K562 (cell line): ENCODE results near the gene LTN1. TPM values are rescaled to one million over a fixed set of nuclear protein-coding genes. Genes with fewer than 3 reads are reported as not detected.

Source experiments
- JUN ChIP-seq, 2 experiments: sonication (generic) in 1 of 2; formaldehyde crosslinking in 1 of 2; IDR thresholded peaks; 2 replicates each; pipeline versions ENCODE4 v1.6.1 to v1.8.0; 2012 to 2022; ENCODE audit warnings: borderline replicate concordance in 2 of 2, mild to moderate bottlenecking in 2 of 2, improper control_type of control experiment in 1 of 2, low read depth in 1 of 2, low read length in 1 of 2, missing genetic modification reagents in 1 of 2
- MEF2D ChIP-seq: conservative IDR thresholded peaks from 2 replicates; pipeline ENCODE4 v1.6.1; 2016; ENCODE audit warnings: low read depth, missing genetic modification characterization, missing compliant biosample characterization
- POLR3A ChIP-seq: IDR thresholded peaks from 2 replicates; pipeline ENCODE4 v1.6.1; 2011; ENCODE audit warnings: borderline replicate concordance, mild to moderate bottlenecking, moderate library complexity; ENCODE audit not compliant: insufficient read length, insufficient read depth; ENCODE audit errors: extremely low read depth
- RAD21 ChIP-seq, 2 experiments: fragments of 250-450 bp in 1 of 2; fragments of 450-650 bp in 1 of 2; sonication (Bioruptor Pico) in 1 of 2; formaldehyde crosslinking in 1 of 2; IDR thresholded peaks in 1 of 2; conservative IDR thresholded peaks in 1 of 2; 2 replicates each; pipeline versions ENCODE4 v1.4.0 to v1.8.0; 2020 to 2022; ENCODE audit warnings: mild to moderate bottlenecking in 2 of 2, moderate library complexity in 1 of 2
- polyA plus RNA-seq, 8 experiments: library from polyadenylated mRNA; depleted of rRNA in 4 of 8; stranded (reverse) in 5 of 8; unstranded in 3 of 8; fragments of >200 nt; fragmentation: Nextera tagmentation in 2 of 8; fragmentation: Illumina TruSeq in 1 of 8; extraction: Ambion mirVana in 2 of 8; extraction: Trizol in 1 of 8; gene quantifications; 2 replicates each; pipeline versions ENCODE4 v1.2.1 to v1.2.3, GENCODE V29; 2011 to 2014; ENCODE audit warnings: inconsistent platforms in 1 of 8, missing spikeins in 1 of 8
- total RNA-seq, 7 experiments: library from RNA; depleted of rRNA in 6 of 7; stranded (reverse); fragments of >200 nt in 6 of 7; fragmentation: Illumina TruSeq in 2 of 7; extraction: Trizol in 2 of 7; gene quantifications; 2 replicates each; pipeline versions ENCODE4 v1.2.1 to v1.2.3, GENCODE V29; 2011 to 2021; ENCODE audit warnings: low replicate concordance in 1 of 7
- TF ChIP-seq, protein P1 (sequence below): fragments of 450-650 bp; IDR thresholded peaks from 2 replicates; pipeline ENCODE4 v1.6.1; 2016; ENCODE audit warnings: mild to moderate bottlenecking, moderate library complexity
- TF ChIP-seq, protein P2 (sequence below): fragments of 250-450 bp; sonication (Bioruptor Pico); IDR thresholded peaks from 2 replicates; pipeline ENCODE4 v1.8.0; 2022; ENCODE audit warnings: inconsistent platforms
- TF ChIP-seq, protein P3 (sequence below): fragments of 450-650 bp; formaldehyde crosslinking; IDR thresholded peaks from 2 replicates; pipeline ENCODE4 v1.4.0; 2020; ENCODE audit warnings: mild to moderate bottlenecking, moderate library complexity
- TF ChIP-seq, protein P4 (sequence below): fragments of 250-450 bp; sonication (Bioruptor Pico); IDR thresholded peaks from 2 replicates; pipeline ENCODE4 v1.4.0; 2020; ENCODE audit warnings: mild to moderate bottlenecking, moderate library complexity

The LTN1 gene
- total and polyA plus RNA-seq, 9 of the 15 experiments (the other 6 are each of a cell fraction or from before 2014, with no cell fraction given): 15.7 to 49.6 (median 28.7) TPM

DNA sequence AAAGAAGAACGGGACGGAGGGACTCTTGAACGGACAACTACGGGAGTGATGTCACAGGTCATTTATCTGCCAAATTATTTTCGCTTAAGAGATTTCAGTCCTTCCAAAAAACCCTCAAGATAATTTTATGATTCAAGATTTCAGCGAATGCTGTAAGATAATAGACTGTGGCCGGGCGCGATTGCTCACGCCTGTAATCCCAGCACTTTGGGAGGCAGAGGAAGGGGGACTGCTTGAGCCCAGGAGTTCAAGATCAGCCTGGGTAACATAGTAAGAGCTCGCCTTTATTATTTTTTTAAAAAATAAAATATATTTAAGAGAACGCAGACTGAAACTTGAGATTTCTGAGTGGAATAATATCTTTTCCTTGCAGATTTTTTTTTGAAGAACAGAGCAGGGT lies 25.9 kb upstream of the LTN1 start (continued):
- TF ChIP-seq, protein P1, sequence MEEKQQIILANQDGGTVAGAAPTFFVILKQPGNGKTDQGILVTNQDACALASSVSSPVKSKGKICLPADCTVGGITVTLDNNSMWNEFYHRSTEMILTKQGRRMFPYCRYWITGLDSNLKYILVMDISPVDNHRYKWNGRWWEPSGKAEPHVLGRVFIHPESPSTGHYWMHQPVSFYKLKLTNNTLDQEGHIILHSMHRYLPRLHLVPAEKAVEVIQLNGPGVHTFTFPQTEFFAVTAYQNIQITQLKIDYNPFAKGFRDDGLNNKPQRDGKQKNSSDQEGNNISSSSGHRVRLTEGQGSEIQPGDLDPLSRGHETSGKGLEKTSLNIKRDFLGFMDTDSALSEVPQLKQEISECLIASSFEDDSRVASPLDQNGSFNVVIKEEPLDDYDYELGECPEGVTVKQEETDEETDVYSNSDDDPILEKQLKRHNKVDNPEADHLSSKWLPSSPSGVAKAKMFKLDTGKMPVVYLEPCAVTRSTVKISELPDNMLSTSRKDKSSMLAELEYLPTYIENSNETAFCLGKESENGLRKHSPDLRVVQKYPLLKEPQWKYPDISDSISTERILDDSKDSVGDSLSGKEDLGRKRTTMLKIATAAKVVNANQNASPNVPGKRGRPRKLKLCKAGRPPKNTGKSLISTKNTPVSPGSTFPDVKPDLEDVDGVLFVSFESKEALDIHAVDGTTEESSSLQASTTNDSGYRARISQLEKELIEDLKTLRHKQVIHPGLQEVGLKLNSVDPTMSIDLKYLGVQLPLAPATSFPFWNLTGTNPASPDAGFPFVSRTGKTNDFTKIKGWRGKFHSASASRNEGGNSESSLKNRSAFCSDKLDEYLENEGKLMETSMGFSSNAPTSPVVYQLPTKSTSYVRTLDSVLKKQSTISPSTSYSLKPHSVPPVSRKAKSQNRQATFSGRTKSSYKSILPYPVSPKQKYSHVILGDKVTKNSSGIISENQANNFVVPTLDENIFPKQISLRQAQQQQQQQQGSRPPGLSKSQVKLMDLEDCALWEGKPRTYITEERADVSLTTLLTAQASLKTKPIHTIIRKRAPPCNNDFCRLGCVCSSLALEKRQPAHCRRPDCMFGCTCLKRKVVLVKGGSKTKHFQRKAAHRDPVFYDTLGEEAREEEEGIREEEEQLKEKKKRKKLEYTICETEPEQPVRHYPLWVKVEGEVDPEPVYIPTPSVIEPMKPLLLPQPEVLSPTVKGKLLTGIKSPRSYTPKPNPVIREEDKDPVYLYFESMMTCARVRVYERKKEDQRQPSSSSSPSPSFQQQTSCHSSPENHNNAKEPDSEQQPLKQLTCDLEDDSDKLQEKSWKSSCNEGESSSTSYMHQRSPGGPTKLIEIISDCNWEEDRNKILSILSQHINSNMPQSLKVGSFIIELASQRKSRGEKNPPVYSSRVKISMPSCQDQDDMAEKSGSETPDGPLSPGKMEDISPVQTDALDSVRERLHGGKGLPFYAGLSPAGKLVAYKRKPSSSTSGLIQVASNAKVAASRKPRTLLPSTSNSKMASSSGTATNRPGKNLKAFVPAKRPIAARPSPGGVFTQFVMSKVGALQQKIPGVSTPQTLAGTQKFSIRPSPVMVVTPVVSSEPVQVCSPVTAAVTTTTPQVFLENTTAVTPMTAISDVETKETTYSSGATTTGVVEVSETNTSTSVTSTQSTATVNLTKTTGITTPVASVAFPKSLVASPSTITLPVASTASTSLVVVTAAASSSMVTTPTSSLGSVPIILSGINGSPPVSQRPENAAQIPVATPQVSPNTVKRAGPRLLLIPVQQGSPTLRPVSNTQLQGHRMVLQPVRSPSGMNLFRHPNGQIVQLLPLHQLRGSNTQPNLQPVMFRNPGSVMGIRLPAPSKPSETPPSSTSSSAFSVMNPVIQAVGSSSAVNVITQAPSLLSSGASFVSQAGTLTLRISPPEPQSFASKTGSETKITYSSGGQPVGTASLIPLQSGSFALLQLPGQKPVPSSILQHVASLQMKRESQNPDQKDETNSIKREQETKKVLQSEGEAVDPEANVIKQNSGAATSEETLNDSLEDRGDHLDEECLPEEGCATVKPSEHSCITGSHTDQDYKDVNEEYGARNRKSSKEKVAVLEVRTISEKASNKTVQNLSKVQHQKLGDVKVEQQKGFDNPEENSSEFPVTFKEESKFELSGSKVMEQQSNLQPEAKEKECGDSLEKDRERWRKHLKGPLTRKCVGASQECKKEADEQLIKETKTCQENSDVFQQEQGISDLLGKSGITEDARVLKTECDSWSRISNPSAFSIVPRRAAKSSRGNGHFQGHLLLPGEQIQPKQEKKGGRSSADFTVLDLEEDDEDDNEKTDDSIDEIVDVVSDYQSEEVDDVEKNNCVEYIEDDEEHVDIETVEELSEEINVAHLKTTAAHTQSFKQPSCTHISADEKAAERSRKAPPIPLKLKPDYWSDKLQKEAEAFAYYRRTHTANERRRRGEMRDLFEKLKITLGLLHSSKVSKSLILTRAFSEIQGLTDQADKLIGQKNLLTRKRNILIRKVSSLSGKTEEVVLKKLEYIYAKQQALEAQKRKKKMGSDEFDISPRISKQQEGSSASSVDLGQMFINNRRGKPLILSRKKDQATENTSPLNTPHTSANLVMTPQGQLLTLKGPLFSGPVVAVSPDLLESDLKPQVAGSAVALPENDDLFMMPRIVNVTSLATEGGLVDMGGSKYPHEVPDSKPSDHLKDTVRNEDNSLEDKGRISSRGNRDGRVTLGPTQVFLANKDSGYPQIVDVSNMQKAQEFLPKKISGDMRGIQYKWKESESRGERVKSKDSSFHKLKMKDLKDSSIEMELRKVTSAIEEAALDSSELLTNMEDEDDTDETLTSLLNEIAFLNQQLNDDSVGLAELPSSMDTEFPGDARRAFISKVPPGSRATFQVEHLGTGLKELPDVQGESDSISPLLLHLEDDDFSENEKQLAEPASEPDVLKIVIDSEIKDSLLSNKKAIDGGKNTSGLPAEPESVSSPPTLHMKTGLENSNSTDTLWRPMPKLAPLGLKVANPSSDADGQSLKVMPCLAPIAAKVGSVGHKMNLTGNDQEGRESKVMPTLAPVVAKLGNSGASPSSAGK: no peak
- TF ChIP-seq POLR3A: no peak
- no peak for TF ChIP-seq RAD21 (CRISPR knock-in tag; conservative IDR thresholded peaks at IDR 0.05 in 1 of 2, IDR thresholded peaks at IDR 0.05 in 1 of 2)
- no peak for TF ChIP-seq JUN (IDR thresholded peaks at IDR 0.05; ENCODE audit: borderline replicate concordance, low read depth, low read length)
- no peak for TF ChIP-seq JUN (CRISPR knock-in tag; IDR thresholded peaks at IDR 0.05; ENCODE audit: borderline replicate concordance)
- TF ChIP-seq MEF2D: no peak
- TF ChIP-seq, protein P2, sequence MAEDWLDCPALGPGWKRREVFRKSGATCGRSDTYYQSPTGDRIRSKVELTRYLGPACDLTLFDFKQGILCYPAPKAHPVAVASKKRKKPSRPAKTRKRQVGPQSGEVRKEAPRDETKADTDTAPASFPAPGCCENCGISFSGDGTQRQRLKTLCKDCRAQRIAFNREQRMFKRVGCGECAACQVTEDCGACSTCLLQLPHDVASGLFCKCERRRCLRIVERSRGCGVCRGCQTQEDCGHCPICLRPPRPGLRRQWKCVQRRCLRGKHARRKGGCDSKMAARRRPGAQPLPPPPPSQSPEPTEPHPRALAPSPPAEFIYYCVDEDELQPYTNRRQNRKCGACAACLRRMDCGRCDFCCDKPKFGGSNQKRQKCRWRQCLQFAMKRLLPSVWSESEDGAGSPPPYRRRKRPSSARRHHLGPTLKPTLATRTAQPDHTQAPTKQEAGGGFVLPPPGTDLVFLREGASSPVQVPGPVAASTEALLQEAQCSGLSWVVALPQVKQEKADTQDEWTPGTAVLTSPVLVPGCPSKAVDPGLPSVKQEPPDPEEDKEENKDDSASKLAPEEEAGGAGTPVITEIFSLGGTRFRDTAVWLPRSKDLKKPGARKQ (CRISPR knock-in tag): no peak
- TF ChIP-seq, protein P3, sequence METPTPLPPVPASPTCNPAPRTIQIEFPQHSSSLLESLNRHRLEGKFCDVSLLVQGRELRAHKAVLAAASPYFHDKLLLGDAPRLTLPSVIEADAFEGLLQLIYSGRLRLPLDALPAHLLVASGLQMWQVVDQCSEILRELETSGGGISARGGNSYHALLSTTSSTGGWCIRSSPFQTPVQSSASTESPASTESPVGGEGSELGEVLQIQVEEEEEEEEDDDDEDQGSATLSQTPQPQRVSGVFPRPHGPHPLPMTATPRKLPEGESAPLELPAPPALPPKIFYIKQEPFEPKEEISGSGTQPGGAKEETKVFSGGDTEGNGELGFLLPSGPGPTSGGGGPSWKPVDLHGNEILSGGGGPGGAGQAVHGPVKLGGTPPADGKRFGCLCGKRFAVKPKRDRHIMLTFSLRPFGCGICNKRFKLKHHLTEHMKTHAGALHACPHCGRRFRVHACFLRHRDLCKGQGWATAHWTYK (CRISPR knock-in tag): no peak
- TF ChIP-seq, protein P4, sequence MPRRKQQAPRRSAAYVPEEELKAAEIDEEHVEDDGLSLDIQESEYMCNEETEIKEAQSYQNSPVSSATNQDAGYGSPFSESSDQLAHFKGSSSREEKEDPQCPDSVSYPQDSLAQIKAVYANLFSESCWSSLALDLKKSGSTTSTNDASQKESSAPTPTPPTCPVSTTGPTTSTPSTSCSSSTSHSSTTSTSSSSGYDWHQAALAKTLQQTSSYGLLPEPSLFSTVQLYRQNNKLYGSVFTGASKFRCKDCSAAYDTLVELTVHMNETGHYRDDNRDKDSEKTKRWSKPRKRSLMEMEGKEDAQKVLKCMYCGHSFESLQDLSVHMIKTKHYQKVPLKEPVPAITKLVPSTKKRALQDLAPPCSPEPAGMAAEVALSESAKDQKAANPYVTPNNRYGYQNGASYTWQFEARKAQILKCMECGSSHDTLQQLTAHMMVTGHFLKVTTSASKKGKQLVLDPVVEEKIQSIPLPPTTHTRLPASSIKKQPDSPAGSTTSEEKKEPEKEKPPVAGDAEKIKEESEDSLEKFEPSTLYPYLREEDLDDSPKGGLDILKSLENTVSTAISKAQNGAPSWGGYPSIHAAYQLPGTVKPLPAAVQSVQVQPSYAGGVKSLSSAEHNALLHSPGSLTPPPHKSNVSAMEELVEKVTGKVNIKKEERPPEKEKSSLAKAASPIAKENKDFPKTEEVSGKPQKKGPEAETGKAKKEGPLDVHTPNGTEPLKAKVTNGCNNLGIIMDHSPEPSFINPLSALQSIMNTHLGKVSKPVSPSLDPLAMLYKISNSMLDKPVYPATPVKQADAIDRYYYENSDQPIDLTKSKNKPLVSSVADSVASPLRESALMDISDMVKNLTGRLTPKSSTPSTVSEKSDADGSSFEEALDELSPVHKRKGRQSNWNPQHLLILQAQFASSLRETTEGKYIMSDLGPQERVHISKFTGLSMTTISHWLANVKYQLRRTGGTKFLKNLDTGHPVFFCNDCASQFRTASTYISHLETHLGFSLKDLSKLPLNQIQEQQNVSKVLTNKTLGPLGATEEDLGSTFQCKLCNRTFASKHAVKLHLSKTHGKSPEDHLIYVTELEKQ (CRISPR knock-in tag): no peak
